Activated T-helper 2 cell treated with anti-CD3 and anti-CD28 coated beads, Interferon-gamma antibody, Interleukin-2, Interleukin-4, amounts not matched to agents 10 μg/mL and 5 μg/mL and 100 μg/mL, durations not matched to agents 14 hours and 24 hours and 36 hours (primary cell): Measurements from ENCODE around the gene EPS8L2. TPM values are rescaled to one million over a fixed set of nuclear protein-coding genes. Genes with fewer than 3 reads are reported as not detected.

Experiments
- DNase-seq: peaks from one replicate; pipeline ENCODE4 v3.0.0; 2021; ENCODE audit warnings: low spot score
- H3K27ac Mint-ChIP-seq: one replicate; pipeline ENCODE4 v1.8.0; 2021; ENCODE audit warnings: mixed read lengths
- H3K27me3 Mint-ChIP-seq: one replicate; pipeline ENCODE4 v1.8.0; 2021; ENCODE audit warnings: low read depth, mixed read lengths
- H3K36me3 Mint-ChIP-seq: one replicate; pipeline ENCODE4 v1.8.0; 2021; ENCODE audit warnings: low read depth, mixed read lengths
- H3K4me1 Mint-ChIP-seq: one replicate; pipeline ENCODE4 v1.8.0; 2021; ENCODE audit warnings: low read depth, mixed read lengths
- H3K4me3 Mint-ChIP-seq: one replicate; pipeline ENCODE4 v1.8.0; 2021; ENCODE audit warnings: low read depth, mild to moderate bottlenecking, moderate library complexity, mixed read lengths
- H3K9me3 Mint-ChIP-seq: one replicate; pipeline ENCODE4 v1.8.0; 2021; ENCODE audit warnings: mixed read lengths
- intact Hi-C: fragments of 100-400 bp; cut with micrococcal nuclease; formaldehyde crosslinking; loops from one replicate; pipeline ENCODE4 v1.15.1; 2023
- total RNA-seq: library from RNA; stranded (reverse); gene quantifications from 2 replicates; pipeline ENCODE4 v1.2.3, GENCODE V29; 2022

The EPS8L2 gene
- total RNA-seq, 1 donor from 2014 or later, result 24.6 TPM

- Mint-ChIP-seq H3K36me3 (peaks cover 58% of the 10 kb centered on the region), H3K9me3 (no peaks in the 10 kb centered on the region), H3K27me3 (no peaks in the 10 kb centered on the region), H3K27ac (no peak overlapping the region), H3K4me1 (peaks cover 4% of the 10 kb centered on the region), H3K4me3 (no peak overlapping the region)
- intact Hi-C loops, result no loop called here
- no peak for DNase-seq
Observed at GRCh38 chr11:765802-766091, 59.7 kb downstream of the EPS8L2 start.

- no peak overlapping the region for H3K27ac Mint-ChIP-seq
- peaks cover 4% of the 10 kb centered on the region for H3K4me1 Mint-ChIP-seq
- peaks cover 59% of the 10 kb centered on the region for H3K36me3 Mint-ChIP-seq
- no peak overlapping the region for H3K4me3 Mint-ChIP-seq
- H3K9me3 Mint-ChIP-seq, result no peaks in the 10 kb centered on the region
- no peak for DNase-seq
- no peaks in the 10 kb centered on the region for H3K27me3 Mint-ChIP-seq
- intact Hi-C loops, result no loop called here
Observed at GRCh38 chr11:766106-766935, 60.3 kb downstream of the EPS8L2 start.

GRCh38 chr11:766936-767210 is 60.8 kb downstream of the EPS8L2 start:
- intact Hi-C loops, result no loop called here
- DNase-seq, result no peak
- Mint-ChIP-seq H3K4me1 (peaks cover 4% of the 10 kb centered on the region), H3K36me3 (peaks cover 54% of the 10 kb centered on the region), H3K27me3 (no peaks in the 10 kb centered on the region), H3K4me3 (no peak overlapping the region), H3K27ac (no peak overlapping the region), H3K9me3 (no peaks in the 10 kb centered on the region)

- H3K9me3 Mint-ChIP-seq, result no peaks in the 10 kb centered on the region
- peaks cover 52% of the 10 kb centered on the region for H3K36me3 Mint-ChIP-seq
- DNase-seq, result no peak
- no peaks in the 10 kb centered on the region for H3K27me3 Mint-ChIP-seq
- H3K4me1 Mint-ChIP-seq, result peaks cover 4% of the 10 kb centered on the region
- no peak overlapping the region for H3K4me3 Mint-ChIP-seq
- intact Hi-C loops, result no loop called here
- no peak overlapping the region for H3K27ac Mint-ChIP-seq
Observed at GRCh38 chr11:767238-767637, 61.2 kb downstream of the EPS8L2 start.

GRCh38 chr11:769887-770641 is 64.0 kb downstream of the EPS8L2 start:
- Mint-ChIP-seq H3K27me3 (no peaks in the 10 kb centered on the region), H3K4me1 (peaks cover 4% of the 10 kb centered on the region)
- intact Hi-C loops, result no loop called here

GRCh38 chr11:770642-771616 is 64.9 kb downstream of the EPS8L2 start:
- Mint-ChIP-seq H3K27me3 (no peaks in the 10 kb centered on the region), H3K4me3 (no peak overlapping the region), H3K27ac (no peak overlapping the region), H3K4me1 (peaks cover 8% of the 10 kb centered on the region), H3K36me3 (peaks cover 34% of the 10 kb centered on the region), H3K9me3 (no peaks in the 10 kb centered on the region)
- DNase-seq, result no peak
- intact Hi-C loops, result no loop called here

More at GRCh38 chr11:769887-770641, 64.0 kb downstream of the EPS8L2 start:
- Mint-ChIP-seq H3K9me3 (no peaks in the 10 kb centered on the region), H3K36me3 (peaks cover 32% of the 10 kb centered on the region), H3K4me3 (no peak overlapping the region), H3K27ac (no peak overlapping the region)
- no peak for DNase-seq

GRCh38 chr11:771617-772204 is 65.7 kb downstream of the EPS8L2 start:
- no peaks in the 10 kb centered on the region for H3K9me3 Mint-ChIP-seq
- peaks cover 32% of the 10 kb centered on the region for H3K36me3 Mint-ChIP-seq
- no peak overlapping the region for H3K27ac Mint-ChIP-seq
- no peak overlapping the region for H3K4me3 Mint-ChIP-seq
- peaks cover 11% of the 10 kb centered on the region for H3K4me1 Mint-ChIP-seq
- intact Hi-C loops, result no loop called here
- DNase-seq, result no peak
- H3K27me3 Mint-ChIP-seq, result no peaks in the 10 kb centered on the region

GRCh38 chr11:772429-773390 is 66.7 kb downstream of the EPS8L2 start:
- H3K9me3 Mint-ChIP-seq, result no peaks in the 10 kb centered on the region
- peaks cover 10% of the 10 kb centered on the region for H3K4me1 Mint-ChIP-seq
- intact Hi-C loops, result no loop called here
- H3K27me3 Mint-ChIP-seq, result no peaks in the 10 kb centered on the region
- DNase-seq, result no peak
- H3K4me3 Mint-ChIP-seq, result no peak overlapping the region
- H3K36me3 Mint-ChIP-seq, result peaks cover 26% of the 10 kb centered on the region
- no peak overlapping the region for H3K27ac Mint-ChIP-seq

GRCh38 chr11:773425-773824 is 67.4 kb downstream of the EPS8L2 start:
- no peak overlapping the region for H3K4me3 Mint-ChIP-seq
- DNase-seq, result no peak
- H3K27ac Mint-ChIP-seq, result no peak overlapping the region
- no peaks in the 10 kb centered on the region for H3K9me3 Mint-ChIP-seq
- intact Hi-C loops, result no loop called here
- no peaks in the 10 kb centered on the region for H3K27me3 Mint-ChIP-seq
- H3K36me3 Mint-ChIP-seq, result peaks cover 26% of the 10 kb centered on the region
- peaks cover 10% of the 10 kb centered on the region for H3K4me1 Mint-ChIP-seq

- H3K4me1 Mint-ChIP-seq, result peaks cover 10% of the 10 kb centered on the region
- H3K27me3 Mint-ChIP-seq, result no peaks in the 10 kb centered on the region
- intact Hi-C loops, result no loop called here
- no peak for DNase-seq
- peaks cover 27% of the 10 kb centered on the region for H3K36me3 Mint-ChIP-seq
- no peak overlapping the region for H3K27ac Mint-ChIP-seq
- no peak overlapping the region for H3K4me3 Mint-ChIP-seq
- no peaks in the 10 kb centered on the region for H3K9me3 Mint-ChIP-seq
Observed at GRCh38 chr11:773830-774229, 67.8 kb downstream of the EPS8L2 start.

GRCh38 chr11:774873-775592 is 69.0 kb downstream of the EPS8L2 start:
- intact Hi-C loops, result no loop called here
- Mint-ChIP-seq H3K9me3 (no peaks in the 10 kb centered on the region), H3K4me3 (peak overlapping the region; percentile 67), H3K36me3 (peaks cover 28% of the 10 kb centered on the region), H3K27ac (no peak overlapping the region), H3K4me1 (peaks cover 13% of the 10 kb centered on the region), H3K27me3 (no peaks in the 10 kb centered on the region)
- DNase-seq, result no peak
